PC-3 (cell line): ENCODE data around the gene VASH2. TPM values are rescaled to one million over a fixed set of nuclear protein-coding genes. Genes with fewer than 3 reads are reported as not detected.

Experiments used
- ATAC-seq: fragments of 200-7000 bp; cut with Tn5 transposase; 2 replicates; pipeline ENCODE4 v1.9.1; 2020; ENCODE audit warnings: mild to moderate bottlenecking, moderate library complexity
- BruUV-seq: library from RNA; stranded (reverse); fragments of 400-500 nt; replicated peaks from 2 replicates; lab custom pipeline; 2021; lab: Mats Ljungman, UMichigan
- CTCF ChIA-PET: fragments of 300-600 bp; sonication (Branson Sonifier 250); formaldehyde crosslinking; loops from one replicate; lab custom pipeline; 2022; ENCODE audit warnings: antibody characterized with exemption; lab: Charles Lee
- POLR2A ChIA-PET: fragments of 300-600 bp; sonication (Branson Sonifier 250); formaldehyde crosslinking; loops from one replicate; lab custom pipeline; 2022; ENCODE audit warnings: antibody characterized with exemption; ENCODE audit not compliant: unreplicated experiment; lab: Charles Lee
- DNase-seq: peaks from one replicate; pipeline ENCODE4 v3.0.0-alpha.2; 2015
- H2AFZ ChIP-seq: fragments of 300-600 bp; sonication (generic); 2 replicates; pipeline ENCODE4 v1.6.0; 2016; ENCODE audit warnings: antibody characterized with exemption, low read length
- H3F3A ChIP-seq: fragments of 300-600 bp; sonication (generic); one replicate; pipeline ENCODE4 v1.6.0; 2017; ENCODE audit warnings: antibody characterized with exemption, low read length, control low read depth, mild to moderate bottlenecking; ENCODE audit not compliant: unreplicated experiment
- H3K27ac ChIP-seq: fragments of 300-600 bp; sonication (generic); 2 replicates; pipeline ENCODE4 v1.5.1; 2016; ENCODE audit warnings: mild to moderate bottlenecking, low read length
- H3K27me3 ChIP-seq: fragments of 300-600 bp; sonication (generic); 2 replicates; pipeline ENCODE4 v1.6.1; 2016; ENCODE audit warnings: low read length, mixed read lengths
- H3K36me3 ChIP-seq: fragments of 300-600 bp; sonication (generic); 2 replicates; pipeline ENCODE4 v1.6.1; 2016; ENCODE audit warnings: low read depth, mixed run types, low read length, mixed read lengths
- H3K4me1 ChIP-seq: fragments of 300-600 bp; sonication (generic); 2 replicates; pipeline ENCODE4 v1.5.1; 2016; ENCODE audit warnings: low read length; ENCODE audit not compliant: insufficient read depth
- H3K4me2 ChIP-seq: fragments of 300-600 bp; sonication (generic); 2 replicates; pipeline ENCODE4 v1.6.0; 2016; ENCODE audit warnings: low read length
- H3K4me3 ChIP-seq: fragments of 300-600 bp; sonication (generic); 2 replicates; pipeline ENCODE4 v1.5.1; 2016; ENCODE audit warnings: mild to moderate bottlenecking, low read length, mixed read lengths
- H3K79me2 ChIP-seq: fragments of 300-600 bp; sonication (generic); 2 replicates; pipeline ENCODE4 v1.6.1; 2017; ENCODE audit warnings: low read length, mixed read lengths
- H3K9ac ChIP-seq: fragments of 300-600 bp; sonication (generic); 2 replicates; pipeline ENCODE4 v1.6.0; 2016; ENCODE audit warnings: mild to moderate bottlenecking, low read length
- H3K9me2 ChIP-seq: fragments of 300-600 bp; sonication (generic); replicated peaks from 2 replicates; pipeline ENCODE4 v1.6.1; 2016; ENCODE audit warnings: mixed run types, low read length, mixed read lengths
- H3K9me3 ChIP-seq: fragments of 300-600 bp; sonication (generic); 2 replicates; pipeline ENCODE4 v1.6.1; 2016; ENCODE audit warnings: low read length, mixed read lengths
- H4K20me1 ChIP-seq: fragments of 300-600 bp; sonication (generic); 2 replicates; pipeline ENCODE4 v1.6.1; 2016; ENCODE audit warnings: low read length, mixed read lengths
- EZH2 ChIP-seq: fragments of 300-600 bp; sonication (generic); IDR thresholded peaks from one replicate; pipeline ENCODE4 v1.6.1; 2017; ENCODE audit warnings: antibody characterized with exemption, mild to moderate bottlenecking, low read length; ENCODE audit not compliant: unreplicated experiment
- EZH2phosphoT487 ChIP-seq: fragments of 300-600 bp; sonication (generic); IDR thresholded peaks from 2 replicates; pipeline ENCODE4 v1.6.1; 2018; ENCODE audit warnings: mild to moderate bottlenecking, antibody characterized with exemption, low read length, borderline replicate concordance
- intact Hi-C: fragments of 100-400 bp; cut with micrococcal nuclease; formaldehyde crosslinking; loops from 2 replicates; pipeline ENCODE4 v1.9.0; 2023
- total RNA-seq: library from RNA; depleted of rRNA; stranded (reverse); fragments of >200 nt; gene quantifications from 2 replicates; pipeline ENCODE4 v1.2.3, GENCODE V29; 2014
- TF ChIP-seq, protein P1 (sequence below): fragments of 300-600 bp; sonication (generic); conservative IDR thresholded peaks from 2 replicates; pipeline ENCODE4 v1.5.1; 2017; ENCODE audit warnings: antibody characterized with exemption, low read depth, mild to moderate bottlenecking, low read length

Gene VASH2
- total RNA-seq, 1 experiment from 2014 or later = 4.7 TPM

DNA sequence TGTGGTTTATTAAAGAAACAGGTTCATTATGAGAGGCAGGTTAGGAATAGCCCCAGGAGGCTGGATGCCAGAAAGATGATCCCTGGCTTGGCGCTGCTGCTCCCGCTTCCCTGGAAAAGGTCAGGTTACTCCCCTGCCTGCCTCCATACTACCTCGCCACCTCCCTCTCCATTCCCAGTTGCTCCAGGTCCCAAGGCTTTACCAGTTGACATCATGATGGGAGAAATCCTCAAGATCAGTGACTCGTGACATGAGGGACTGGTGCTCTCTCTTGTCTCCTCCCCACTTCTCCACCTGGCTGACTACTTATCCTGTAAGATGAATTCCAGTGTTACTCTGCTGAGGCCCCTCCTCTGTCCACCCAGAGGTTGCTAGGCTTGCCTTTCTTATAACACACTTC, 19.7 kb downstream of the VASH2 start:
- ChIA-PET POLR2A (no interaction called here), CTCF (no interaction called here)
- H3K4me1 ChIP-seq = 0 out of 2 replicates have a peak, but pooled peaks cover 7% of the 10 kb centered on the region
- no peak overlapping the region for H2AFZ ChIP-seq
- no peaks in the 10 kb centered on the region for H3K9me2 ChIP-seq
- H3K9ac ChIP-seq = no peak overlapping the region
- DNase-seq (no peak), ATAC-seq (no peak)
- H3F3A ChIP-seq = no peaks in the 10 kb centered on the region
- H3K36me3 ChIP-seq = no peaks in the 10 kb centered on the region
- H3K79me2 ChIP-seq = no peaks in the 10 kb centered on the region
- no peaks in the 10 kb centered on the region for H3K9me3 ChIP-seq
- H4K20me1 ChIP-seq = no peaks in the 10 kb centered on the region
- intact Hi-C loops = no loop called here
- H3K27ac ChIP-seq = no peak overlapping the region
- H3K4me3 ChIP-seq = no peak overlapping the region
- TF ChIP-seq EZH2phosphoT487 = no peak
- TF ChIP-seq, protein P1, sequence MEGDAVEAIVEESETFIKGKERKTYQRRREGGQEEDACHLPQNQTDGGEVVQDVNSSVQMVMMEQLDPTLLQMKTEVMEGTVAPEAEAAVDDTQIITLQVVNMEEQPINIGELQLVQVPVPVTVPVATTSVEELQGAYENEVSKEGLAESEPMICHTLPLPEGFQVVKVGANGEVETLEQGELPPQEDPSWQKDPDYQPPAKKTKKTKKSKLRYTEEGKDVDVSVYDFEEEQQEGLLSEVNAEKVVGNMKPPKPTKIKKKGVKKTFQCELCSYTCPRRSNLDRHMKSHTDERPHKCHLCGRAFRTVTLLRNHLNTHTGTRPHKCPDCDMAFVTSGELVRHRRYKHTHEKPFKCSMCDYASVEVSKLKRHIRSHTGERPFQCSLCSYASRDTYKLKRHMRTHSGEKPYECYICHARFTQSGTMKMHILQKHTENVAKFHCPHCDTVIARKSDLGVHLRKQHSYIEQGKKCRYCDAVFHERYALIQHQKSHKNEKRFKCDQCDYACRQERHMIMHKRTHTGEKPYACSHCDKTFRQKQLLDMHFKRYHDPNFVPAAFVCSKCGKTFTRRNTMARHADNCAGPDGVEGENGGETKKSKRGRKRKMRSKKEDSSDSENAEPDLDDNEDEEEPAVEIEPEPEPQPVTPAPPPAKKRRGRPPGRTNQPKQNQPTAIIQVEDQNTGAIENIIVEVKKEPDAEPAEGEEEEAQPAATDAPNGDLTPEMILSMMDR = no peak
- H3K27me3 ChIP-seq = no peaks in the 10 kb centered on the region
- H3K4me2 ChIP-seq = no peak overlapping the region
- BruUV-seq = no TSS peak

DNA sequence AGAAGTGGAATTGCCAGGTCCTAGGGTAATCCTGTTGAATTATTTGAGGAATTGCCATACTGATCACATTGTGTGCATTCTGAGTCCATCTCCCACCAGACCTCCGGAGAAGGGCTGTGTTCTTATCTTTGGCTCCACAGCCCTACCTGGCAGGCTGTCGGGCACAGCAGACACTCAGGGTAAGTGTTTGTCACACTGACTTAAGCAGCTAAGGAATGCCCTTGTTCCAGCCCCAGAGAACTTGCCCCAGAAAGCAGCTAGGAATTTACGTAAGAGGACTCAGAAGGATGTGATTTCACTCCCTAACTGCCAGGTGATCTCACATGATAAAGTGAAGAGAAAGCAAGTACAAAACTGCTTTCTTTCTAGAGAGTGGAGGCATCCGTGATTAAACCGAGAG, 21.0 kb downstream of the VASH2 start:
- H3K4me3 ChIP-seq = no peak overlapping the region
- H3K27me3 ChIP-seq = no peaks in the 10 kb centered on the region
- no peak overlapping the region for H2AFZ ChIP-seq
- intact Hi-C loops = no loop called here
- no peak overlapping the region for H3K27ac ChIP-seq
- no peak overlapping the region for H3K4me2 ChIP-seq
- H3K36me3 ChIP-seq = no peaks in the 10 kb centered on the region
- 0 out of 2 replicates have a peak, but pooled peaks cover 7% of the 10 kb centered on the region for H3K4me1 ChIP-seq
- no peaks in the 10 kb centered on the region for H3F3A ChIP-seq
- H4K20me1 ChIP-seq = no peaks in the 10 kb centered on the region
- H3K79me2 ChIP-seq = no peaks in the 10 kb centered on the region
- no peaks in the 10 kb centered on the region for H3K9me2 ChIP-seq
- BruUV-seq = no TSS peak
- ATAC-seq (no peak), DNase-seq (no peak)
- no peak overlapping the region for H3K9ac ChIP-seq
- ChIA-PET CTCF (no interaction called here), POLR2A (no interaction called here)
- TF ChIP-seq, protein P1 = no peak
- TF ChIP-seq EZH2 (no peak), EZH2phosphoT487 (no peak)
- no peaks in the 10 kb centered on the region for H3K9me3 ChIP-seq

DNA sequence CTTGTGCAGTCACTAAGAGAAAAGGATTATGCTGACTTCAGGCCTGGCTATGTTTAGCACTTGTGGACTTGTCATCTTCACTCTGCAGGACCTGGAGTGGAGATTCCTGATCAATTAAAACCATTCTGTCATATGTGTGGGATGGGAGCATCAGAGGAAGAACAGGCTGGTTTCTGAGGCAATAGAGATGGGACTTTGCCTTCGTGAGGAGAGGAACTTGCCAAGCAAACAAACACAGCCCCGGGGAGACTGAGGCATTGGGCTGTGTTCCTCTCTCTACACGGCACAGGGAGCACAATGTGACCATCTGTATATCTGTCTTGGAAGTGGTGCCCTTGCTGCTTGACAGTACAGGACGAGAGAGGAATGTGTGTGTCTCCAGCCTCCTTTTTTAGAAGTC, 23.1 kb downstream of the VASH2 start:
- intact Hi-C loops = no loop called here
- H2AFZ ChIP-seq = no peak overlapping the region
- H3K27me3 ChIP-seq = no peaks in the 10 kb centered on the region
- H3K4me2 ChIP-seq = no peak overlapping the region
- ChIA-PET POLR2A (no interaction called here), CTCF (no interaction called here)
- H3F3A ChIP-seq = no peaks in the 10 kb centered on the region
- H3K9me3 ChIP-seq = no peaks in the 10 kb centered on the region
- no peaks in the 10 kb centered on the region for H3K36me3 ChIP-seq
- TF ChIP-seq EZH2 = no peak
- TF ChIP-seq, protein P1 = no peak
- no peak for TF ChIP-seq EZH2phosphoT487
- BruUV-seq = no TSS peak
- H3K9me2 ChIP-seq = no peaks in the 10 kb centered on the region
- ATAC-seq (no peak), DNase-seq (no peak)
- no peaks in the 10 kb centered on the region for H4K20me1 ChIP-seq
- no peak overlapping the region for H3K27ac ChIP-seq
- no peak overlapping the region for H3K4me3 ChIP-seq
- 0 out of 2 replicates have a peak, but pooled peaks cover 7% of the 10 kb centered on the region for H3K4me1 ChIP-seq
- H3K79me2 ChIP-seq = no peaks in the 10 kb centered on the region
- no peak overlapping the region for H3K9ac ChIP-seq
